ENCODE measurements around the gene PAEP. TPM values are rescaled to one million over a fixed set of nuclear protein-coding genes. Genes with fewer than 3 reads are reported as not detected.

PAEP gene
- total RNA-seq, 1 donor from 2014 or later: 0.39 TPM

DNA sequence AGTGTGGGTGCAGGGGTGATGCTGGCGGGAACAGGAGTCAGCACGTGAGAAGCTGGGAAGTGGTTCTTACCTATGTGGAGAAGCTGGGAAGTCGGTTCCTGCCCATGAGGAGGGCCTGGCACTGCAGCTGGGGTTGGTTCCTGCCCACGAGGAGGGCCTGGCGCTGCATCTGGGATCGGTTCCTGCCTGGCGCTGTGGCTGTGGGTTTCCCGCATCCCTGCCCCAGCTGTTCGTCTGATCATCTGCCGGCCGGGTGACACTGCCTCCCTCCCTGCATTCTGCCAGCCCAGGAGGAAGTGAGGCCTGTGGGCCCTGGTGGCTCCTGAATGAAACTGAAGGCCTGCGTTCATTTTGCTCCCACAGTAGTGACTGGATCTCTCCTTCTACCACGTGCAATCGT is 10.5 kb upstream of the PAEP start:
- Mint-ChIP-seq H3K4me1 (ENCODE audit: low read depth, unreplicated experiment) (no peaks in the 10 kb centered on the region), H3K27me3 (ENCODE audit: low read depth, unreplicated experiment) (peaks cover 14% of the 10 kb centered on the region), H3K36me3 (ENCODE audit: low read depth, unreplicated experiment) (no peaks in the 10 kb centered on the region), H3K4me3 (ENCODE audit: unreplicated experiment) (no peak overlapping the region), H3K27ac (ENCODE audit: unreplicated experiment) (no peak overlapping the region), H3K9me3 (ENCODE audit: unreplicated experiment) (peaks cover 7% of the 10 kb centered on the region)
- Histone ChIP-seq H3K9me3 (ENCODE audit: insufficient read depth, low read depth, low read length) (no peaks in the 10 kb centered on the region), H3K4me2 (ENCODE audit: low read length) (no peak overlapping the region), H3K4me1 (ENCODE audit: insufficient read depth, low read length) (no peaks in the 10 kb centered on the region), H3K79me2 (ENCODE audit: insufficient read depth, low read length) (no peaks in the 10 kb centered on the region), H3K27me3 (ENCODE audit: insufficient read depth, low read length) (no peaks in the 10 kb centered on the region), H4K20me1 (ENCODE audit: insufficient read depth, low read length) (no peaks in the 10 kb centered on the region), H3K4me3 (ENCODE audit: insufficient read depth, low read depth, low read length) (no peak overlapping the region), H3K27ac (ENCODE audit: low read depth, low read length) (no peak overlapping the region), H2AFZ (ENCODE audit: low read depth, low read length) (no peak overlapping the region), H3K9ac (ENCODE audit: low read length) (no peak overlapping the region), H3K36me3 (ENCODE audit: insufficient read depth, low read length) (no peaks in the 10 kb centered on the region)
- TF ChIP-seq EZH2 (IDR thresholded peaks at IDR 0.05; ENCODE audit: insufficient read depth, low read length): no peak
- TF ChIP-seq, protein P1, sequence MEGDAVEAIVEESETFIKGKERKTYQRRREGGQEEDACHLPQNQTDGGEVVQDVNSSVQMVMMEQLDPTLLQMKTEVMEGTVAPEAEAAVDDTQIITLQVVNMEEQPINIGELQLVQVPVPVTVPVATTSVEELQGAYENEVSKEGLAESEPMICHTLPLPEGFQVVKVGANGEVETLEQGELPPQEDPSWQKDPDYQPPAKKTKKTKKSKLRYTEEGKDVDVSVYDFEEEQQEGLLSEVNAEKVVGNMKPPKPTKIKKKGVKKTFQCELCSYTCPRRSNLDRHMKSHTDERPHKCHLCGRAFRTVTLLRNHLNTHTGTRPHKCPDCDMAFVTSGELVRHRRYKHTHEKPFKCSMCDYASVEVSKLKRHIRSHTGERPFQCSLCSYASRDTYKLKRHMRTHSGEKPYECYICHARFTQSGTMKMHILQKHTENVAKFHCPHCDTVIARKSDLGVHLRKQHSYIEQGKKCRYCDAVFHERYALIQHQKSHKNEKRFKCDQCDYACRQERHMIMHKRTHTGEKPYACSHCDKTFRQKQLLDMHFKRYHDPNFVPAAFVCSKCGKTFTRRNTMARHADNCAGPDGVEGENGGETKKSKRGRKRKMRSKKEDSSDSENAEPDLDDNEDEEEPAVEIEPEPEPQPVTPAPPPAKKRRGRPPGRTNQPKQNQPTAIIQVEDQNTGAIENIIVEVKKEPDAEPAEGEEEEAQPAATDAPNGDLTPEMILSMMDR (IDR thresholded peaks at IDR 0.05; ENCODE audit: insufficient read depth, low read depth, low read length): no peak
- DNase-seq (ENCODE audit: low read depth) (no peak), FAIRE-seq (no peak)

DNA sequence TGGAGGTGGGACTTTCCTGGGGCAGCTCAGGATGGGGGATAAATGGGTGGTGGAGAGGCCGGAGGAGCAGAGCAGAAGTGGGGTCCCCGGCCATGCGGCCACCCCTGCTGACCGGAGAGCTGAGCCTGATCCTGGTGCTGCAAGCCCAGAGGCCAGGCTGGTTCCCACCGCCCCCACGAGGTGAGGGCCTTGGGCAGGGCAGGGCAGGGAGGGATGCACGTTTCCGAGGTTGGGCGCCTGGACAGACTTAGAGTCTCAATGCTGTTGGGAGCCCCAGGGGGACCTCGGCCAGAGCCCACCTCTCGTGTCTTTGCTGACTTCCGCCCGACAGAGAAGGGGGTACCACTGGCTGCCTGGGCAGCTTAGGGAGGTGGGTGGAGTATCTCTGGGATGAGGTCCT is 10.1 kb upstream of the PAEP start:
- Histone ChIP-seq H3K79me2 (ENCODE audit: insufficient read depth, low read length) (no peaks in the 10 kb centered on the region), H3K27ac (ENCODE audit: low read depth, low read length) (no peak overlapping the region), H2AFZ (ENCODE audit: low read depth, low read length) (no peak overlapping the region), H4K20me1 (ENCODE audit: insufficient read depth, low read length) (no peaks in the 10 kb centered on the region), H3K27me3 (ENCODE audit: insufficient read depth, low read length) (no peaks in the 10 kb centered on the region), H3K36me3 (ENCODE audit: insufficient read depth, low read length) (no peaks in the 10 kb centered on the region), H3K4me3 (ENCODE audit: insufficient read depth, low read depth, low read length) (no peak overlapping the region), H3K9me3 (ENCODE audit: insufficient read depth, low read depth, low read length) (no peaks in the 10 kb centered on the region), H3K4me1 (ENCODE audit: insufficient read depth, low read length) (no peaks in the 10 kb centered on the region), H3K9ac (ENCODE audit: low read length) (no peak overlapping the region), H3K4me2 (ENCODE audit: low read length) (no peak overlapping the region)
- H3K36me3 Mint-ChIP-seq (ENCODE audit: low read depth, unreplicated experiment): no peaks in the 10 kb centered on the region
- TF ChIP-seq, protein P1 (IDR thresholded peaks at IDR 0.05; ENCODE audit: insufficient read depth, low read depth, low read length): no peak
- no peak overlapping the region for H3K4me3 Mint-ChIP-seq (ENCODE audit: unreplicated experiment)
- FAIRE-seq: no peak
- H3K4me1 Mint-ChIP-seq (ENCODE audit: low read depth, unreplicated experiment): no peaks in the 10 kb centered on the region
- H3K27ac Mint-ChIP-seq (ENCODE audit: unreplicated experiment): no peak overlapping the region
- peaks cover 14% of the 10 kb centered on the region for H3K27me3 Mint-ChIP-seq (ENCODE audit: low read depth, unreplicated experiment)
- DNase-seq (ENCODE audit: low read depth): no peak
- peaks cover 7% of the 10 kb centered on the region for H3K9me3 Mint-ChIP-seq (ENCODE audit: unreplicated experiment)

DNA sequence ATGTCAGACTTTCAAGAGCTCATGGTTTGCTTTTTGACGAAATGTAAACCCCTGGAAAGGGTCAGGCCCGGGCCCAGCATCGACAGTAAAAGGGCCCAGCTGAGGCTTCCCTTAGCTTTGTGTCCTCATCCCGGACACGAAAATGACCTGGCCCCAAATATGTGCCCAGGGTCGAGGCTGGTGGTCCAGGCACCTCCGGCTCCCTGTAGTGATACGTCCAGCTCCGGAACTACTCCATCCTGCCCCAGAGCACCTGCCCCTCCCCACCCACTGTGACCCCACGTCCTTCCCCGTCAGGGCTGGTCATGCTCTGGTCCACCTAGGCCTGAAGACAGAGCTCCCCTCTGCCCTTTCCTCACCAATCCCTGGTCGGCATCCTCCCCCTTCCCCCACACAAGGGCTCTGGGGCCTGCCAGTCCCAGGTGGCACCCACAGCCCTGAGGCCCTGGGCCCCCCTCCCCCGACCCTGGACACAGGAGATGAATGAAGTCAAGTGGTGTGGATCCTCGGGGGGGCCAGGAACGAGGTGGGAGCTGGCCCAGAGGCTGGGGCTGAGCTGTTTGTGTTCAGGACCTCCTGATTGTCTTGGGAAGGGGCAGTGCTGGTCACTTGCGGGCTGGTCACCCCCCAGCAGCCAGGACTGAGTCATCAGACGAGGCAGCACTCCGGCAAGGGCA is 9.4 kb upstream of the PAEP start:
- H3K36me3 Mint-ChIP-seq (ENCODE audit: low read depth, unreplicated experiment): no peaks in the 10 kb centered on the region
- H3K4me3 ChIP-seq (ENCODE audit: insufficient read depth, low read depth, low read length): no peak overlapping the region
- H3K27me3 Mint-ChIP-seq (ENCODE audit: low read depth, unreplicated experiment): peaks cover 14% of the 10 kb centered on the region
- no peaks in the 10 kb centered on the region for H3K4me1 Mint-ChIP-seq (ENCODE audit: low read depth, unreplicated experiment)
- H3K27ac ChIP-seq (ENCODE audit: low read depth, low read length): no peak overlapping the region
- no peak overlapping the region for H3K27ac Mint-ChIP-seq (ENCODE audit: unreplicated experiment)
- TF ChIP-seq EZH2 (IDR thresholded peaks at IDR 0.05; ENCODE audit: insufficient read depth, low read length): no peak
- TF ChIP-seq, protein P1 (IDR thresholded peaks at IDR 0.05; ENCODE audit: insufficient read depth, low read depth, low read length): no peak
- no peaks in the 10 kb centered on the region for H3K27me3 ChIP-seq (ENCODE audit: insufficient read depth, low read length)
- H3K4me2 ChIP-seq (ENCODE audit: low read length): no peak overlapping the region
- H3K4me3 Mint-ChIP-seq (ENCODE audit: unreplicated experiment): no peak overlapping the region
- H4K20me1 ChIP-seq (ENCODE audit: insufficient read depth, low read length): no peaks in the 10 kb centered on the region
- H3K79me2 ChIP-seq (ENCODE audit: insufficient read depth, low read length): no peaks in the 10 kb centered on the region
- H3K9ac ChIP-seq (ENCODE audit: low read length): no peak overlapping the region
- no peak overlapping the region for H2AFZ ChIP-seq (ENCODE audit: low read depth, low read length)
- H3K4me1 ChIP-seq (ENCODE audit: insufficient read depth, low read length): no peaks in the 10 kb centered on the region
- peaks cover 7% of the 10 kb centered on the region for H3K9me3 Mint-ChIP-seq (ENCODE audit: unreplicated experiment)
- H3K36me3 ChIP-seq (ENCODE audit: insufficient read depth, low read length): no peaks in the 10 kb centered on the region
- no peaks in the 10 kb centered on the region for H3K9me3 ChIP-seq (ENCODE audit: insufficient read depth, low read depth, low read length)
- DNase-seq (ENCODE audit: low read depth) (no peak), FAIRE-seq (no peak)

Data from astrocyte (in vitro differentiated cells and primary cell).